ENCODE results near the gene CRAMP1.
"Not testable (repeated sequence)": the region's sequence is repeated elsewhere in the genome, so short reads cannot be mapped to it uniquely, and the experiment has no call there.

CRAMP1 gene

GRCh38 chr16:1713331-1713730 is 101.2 kb downstream of the CRAMP1 start:
- DNase-seq (ENCODE audit: low read depth) = no peak

DNA sequence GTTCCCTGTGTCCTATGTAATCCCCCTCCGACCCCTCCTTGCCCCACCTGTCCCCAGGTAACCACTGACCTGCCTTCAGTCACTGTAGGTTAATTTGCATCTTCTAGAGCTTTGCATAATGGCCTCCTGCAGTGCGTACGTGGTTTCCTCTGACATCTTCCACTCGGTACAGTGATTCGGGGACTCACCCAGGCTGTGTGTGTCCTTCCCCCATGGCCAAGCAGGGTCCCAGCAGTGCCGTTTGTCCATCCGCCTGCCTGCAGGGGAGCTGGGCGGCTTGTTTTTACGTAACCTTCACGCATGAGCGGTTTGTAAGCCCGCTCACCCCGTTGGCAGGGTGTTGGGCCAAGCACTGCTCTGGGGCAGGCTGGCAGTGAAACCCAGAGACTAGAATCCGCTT is 101.8 kb downstream of the CRAMP1 start:
- no peak for DNase-seq (ENCODE audit: low read depth)

DNA sequence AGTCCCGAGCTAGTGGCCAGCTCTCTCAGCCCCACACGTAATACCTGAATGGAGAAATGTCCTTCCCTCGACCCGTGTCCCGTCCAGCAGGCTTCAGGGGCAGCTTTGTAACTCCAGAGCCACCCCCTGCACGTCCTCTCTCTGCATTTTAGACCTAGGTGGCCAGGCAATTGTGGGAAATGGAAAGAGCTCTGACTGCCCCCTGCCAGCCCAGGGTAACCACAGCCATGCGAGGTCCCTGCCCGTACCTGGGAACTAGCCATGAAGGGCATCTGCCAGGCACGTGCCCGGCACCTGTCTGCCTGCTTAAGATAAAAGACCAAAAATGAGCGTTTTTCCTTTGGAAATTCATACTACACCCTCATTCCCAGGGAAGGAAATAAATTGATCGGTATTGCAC is 103.1 kb downstream of the CRAMP1 start:
- no peak for DNase-seq (ENCODE audit: low read depth)

DNA sequence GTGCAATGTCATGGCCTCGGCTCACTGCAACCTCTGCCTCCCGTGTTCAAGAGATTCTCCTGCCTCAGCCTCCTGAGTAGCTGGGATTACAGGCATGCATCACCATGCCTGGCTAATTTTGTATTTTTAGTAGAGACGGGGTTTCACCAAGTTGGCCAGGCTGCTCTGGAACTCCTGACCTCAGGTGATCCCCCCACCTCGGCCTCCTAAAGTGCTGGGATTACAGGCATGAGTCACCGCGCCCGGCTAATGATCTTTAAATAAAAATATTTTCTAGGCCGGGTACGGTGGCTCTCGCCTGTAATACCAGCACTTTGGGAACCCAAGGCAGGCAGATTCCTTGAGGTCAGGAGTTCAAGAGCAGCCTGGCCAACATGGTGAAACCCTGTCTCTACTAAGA is 106.1 kb downstream of the CRAMP1 start:
- not testable (repeated sequence) for DNase-seq (ENCODE audit: low read depth)

GRCh38 chr16:1719559-1720229 is 107.5 kb downstream of the CRAMP1 start:
- DNase-seq (ENCODE audit: low read depth) = not testable (repeated sequence)

- DNase-seq (ENCODE audit: low read depth) = no peak
Measured at GRCh38 chr16:1721372-1721771, 109.2 kb downstream of the CRAMP1 start.

GRCh38 chr16:1723450-1724147 is 111.4 kb downstream of the CRAMP1 start:
- peak; percentile 15 for DNase-seq (ENCODE audit: low read depth)

DNA sequence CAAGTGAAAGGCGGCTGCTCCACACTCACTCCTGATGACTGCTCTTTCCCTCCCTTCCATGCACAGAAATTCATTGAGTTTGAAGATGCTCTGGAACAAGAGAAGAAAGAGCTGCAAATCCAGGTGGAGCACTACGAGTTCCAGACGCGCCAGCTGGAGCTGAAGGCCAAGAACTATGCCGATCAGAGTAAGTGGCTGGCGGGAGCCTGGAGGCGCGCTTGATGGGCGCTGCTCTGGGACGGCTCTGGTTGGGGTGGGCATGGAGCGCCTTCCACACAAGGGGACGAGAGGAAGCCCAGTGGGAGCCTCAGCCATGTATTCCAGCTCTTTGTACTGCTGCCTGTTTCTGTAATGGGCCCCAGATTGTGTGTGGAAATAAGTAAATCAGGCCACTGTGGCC is 112.3 kb downstream of the CRAMP1 start:
- no peak for DNase-seq (ENCODE audit: low read depth)

- no peak for DNase-seq (ENCODE audit: low read depth)
Measured at GRCh38 chr16:1726661-1727502, 114.7 kb downstream of the CRAMP1 start.
